RPMI7951 (cell line): Measurements from ENCODE around the gene LHB. TPM values are rescaled to one million over a fixed set of nuclear protein-coding genes. Genes with fewer than 3 reads are reported as not detected.

Experiments
- DNase-seq: peaks from one replicate; pipeline ENCODE4 v3.0.0-alpha.2; 2012; ENCODE audit warnings: low read depth
- total RNA-seq: library from RNA; depleted of rRNA; stranded (reverse); fragments of >200 nt; shearing (Covaris generic); gene quantifications from 2 replicates; pipeline ENCODE4 v1.2.3, GENCODE V29; 2014

LHB gene
- total RNA-seq, 1 experiment from 2014 or later: not detected

GRCh38 chr19:49010453-49010852 lies 6.4 kb downstream of the LHB start:
- no peak for DNase-seq

- DNase-seq: no peak
Observed at GRCh38 chr19:49009828-49010227, 7.1 kb downstream of the LHB start.

GRCh38 chr19:49006905-49007304 lies 10.0 kb downstream of the LHB start:
- no peak for DNase-seq

- DNase-seq: no peak
Observed at GRCh38 chr19:49004964-49005614, 11.8 kb downstream of the LHB start.

GRCh38 chr19:49004133-49004532 lies 12.8 kb downstream of the LHB start:
- no peak for DNase-seq

GRCh38 chr19:48999481-49000325 lies 17.2 kb downstream of the LHB start:
- DNase-seq: peak; percentile 59

- DNase-seq: peak; percentile 46
Observed at GRCh38 chr19:48997972-48998371, 18.9 kb downstream of the LHB start.

- no peak for DNase-seq
Observed at GRCh38 chr19:48994035-48994386, 22.9 kb downstream of the LHB start.

- DNase-seq: peak; percentile 99
Observed at GRCh38 chr19:48993175-48994034, 23.5 kb downstream of the LHB start, which contains the start of the genes GYS1 and RUVBL2. GYS1 (minus strand) TSS chr19:48993309; CDS start chr19:48993112, 197 bp downstream. RUVBL2 (plus strand) TSS chr19:48993887; CDS start chr19:48993912, 25 bp downstream.

GRCh38 chr19:48992581-48993174 lies 24.2 kb downstream of the LHB start:
- DNase-seq: no peak

GRCh38 chr19:48991873-48992580 lies 24.9 kb downstream of the LHB start:
- DNase-seq: peak; percentile 85

- DNase-seq: no peak
Observed at GRCh38 chr19:48991011-48991609, 25.8 kb downstream of the LHB start.

- no peak for DNase-seq
Observed at GRCh38 chr19:48990400-48990799, 26.5 kb downstream of the LHB start.

- no peak for DNase-seq
Observed at GRCh38 chr19:48989701-48990291, 27.1 kb downstream of the LHB start.

GRCh38 chr19:48988860-48989259 lies 28.0 kb downstream of the LHB start:
- DNase-seq: no peak

GRCh38 chr19:48988286-48988685 lies 28.6 kb downstream of the LHB start:
- DNase-seq: no peak

GRCh38 chr19:48987323-48987722 lies 29.6 kb downstream of the LHB start:
- DNase-seq: no peak

- DNase-seq: no peak
Observed at GRCh38 chr19:48986211-48986610, 30.7 kb downstream of the LHB start.

- DNase-seq: no peak
Observed at GRCh38 chr19:48985711-48986110, 31.2 kb downstream of the LHB start.

GRCh38 chr19:48982280-48982679 lies 34.6 kb downstream of the LHB start:
- DNase-seq: no peak
